ENCODE measurements around the gene ABCB8. TPM values are rescaled to one million over a fixed set of nuclear protein-coding genes. Genes with fewer than 3 reads are reported as not detected.

Gene ABCB8
- total and polyA plus RNA-seq, 8 donors = 20.5 to 52.1 (median 26.9) TPM

- no peaks in the 10 kb centered on the region for H3K9me3 ChIP-seq
- no peak for TF ChIP-seq CTCF (IDR thresholded peaks at IDR 0.05)
- no peak overlapping the region for H3K27ac ChIP-seq
- no peak overlapping the region for H3K4me3 ChIP-seq
- no peaks in the 10 kb centered on the region for H3K27me3 ChIP-seq
- DNase-seq (peak in 1 of 4 donors; percentile 81), ATAC-seq (no peak)
- peaks cover 5 to 53% of the 10 kb centered on the region in 2 donors for H3K36me3 ChIP-seq
- intact Hi-C loops (cut with DNase I) = no loop called here
- H3K4me1 ChIP-seq = peaks cover 29 to 40% of the 10 kb centered on the region in 2 donors
Observed at GRCh38 chr7:151076863-151077704, 48.8 kb downstream of the ABCB8 start.

GRCh38 chr7:151077705-151078232 is 49.5 kb downstream of the ABCB8 start:
- no peaks in the 10 kb centered on the region for H3K27me3 ChIP-seq
- H3K4me1 ChIP-seq = peaks cover 35 to 46% of the 10 kb centered on the region in 2 donors
- TF ChIP-seq CTCF (IDR thresholded peaks at IDR 0.05) = no peak
- H3K4me3 ChIP-seq = no peak overlapping the region
- H3K27ac ChIP-seq = no peak overlapping the region
- DNase-seq = no peak
- H3K9me3 ChIP-seq = no peaks in the 10 kb centered on the region
- peaks cover 5 to 46% of the 10 kb centered on the region in 2 donors for H3K36me3 ChIP-seq
- intact Hi-C loops (cut with DNase I) = no loop called here
- no peak for ATAC-seq

GRCh38 chr7:151078233-151079040 is 50.2 kb downstream of the ABCB8 start:
- ATAC-seq = no peak
- H3K27ac ChIP-seq = peak overlapping the region in 1 of 2 donors; percentile 31

GRCh38 chr7:151079199-151079910 is 51.1 kb downstream of the ABCB8 start:
- TF ChIP-seq CTCF (IDR thresholded peaks at IDR 0.05) = no peak
- H3K27ac ChIP-seq = peak overlapping the region in 1 of 2 donors; percentile 91
- DNase-seq (peak in 1 of 4 donors; percentile 76), ATAC-seq (no peak)
- no peaks in the 10 kb centered on the region for H3K9me3 ChIP-seq
- peaks cover 35 to 56% of the 10 kb centered on the region in 2 donors for H3K4me1 ChIP-seq
- intact Hi-C loops (cut with DNase I) = no loop called here
- H3K4me3 ChIP-seq = peak overlapping the region; percentile 94 to 98
- no peaks in the 10 kb centered on the region for H3K27me3 ChIP-seq
- peaks cover 5 to 30% of the 10 kb centered on the region in 2 donors for H3K36me3 ChIP-seq

More at GRCh38 chr7:151078233-151079040, 50.2 kb downstream of the ABCB8 start:
- Histone ChIP-seq H3K4me3 (no peak overlapping the region), H3K36me3 (peaks cover 5 to 40% of the 10 kb centered on the region in 2 donors), H3K9me3 (no peaks in the 10 kb centered on the region), H3K27me3 (no peaks in the 10 kb centered on the region), H3K4me1 (peaks cover 35 to 47% of the 10 kb centered on the region in 2 donors)
- DNase-seq = peak in 1 of 4 donors; percentile 79
- intact Hi-C loops (cut with DNase I) = no loop called here
- no peak for TF ChIP-seq CTCF (IDR thresholded peaks at IDR 0.05)

Data from left lung (tissue), 10 donors.